Left kidney (tissue), 2 donors: ENCODE data around the gene SIK3. TPM values are rescaled to one million over a fixed set of nuclear protein-coding genes. Genes with fewer than 3 reads are reported as not detected.

Experiments
- DNase-seq: peaks from one replicate; pipeline ENCODE4 v3.0.0-alpha.2; 2013
- polyA plus RNA-seq: library from polyadenylated mRNA; unstranded; fragments of 120-200 nt; gene quantifications from one replicate; pipeline ENCODE4 v1.2.1, GENCODE V29; 2013; ENCODE audit not compliant: insufficient read length

The SIK3 gene
- polyA plus RNA-seq, 1 donor = 47.6 TPM

DNA sequence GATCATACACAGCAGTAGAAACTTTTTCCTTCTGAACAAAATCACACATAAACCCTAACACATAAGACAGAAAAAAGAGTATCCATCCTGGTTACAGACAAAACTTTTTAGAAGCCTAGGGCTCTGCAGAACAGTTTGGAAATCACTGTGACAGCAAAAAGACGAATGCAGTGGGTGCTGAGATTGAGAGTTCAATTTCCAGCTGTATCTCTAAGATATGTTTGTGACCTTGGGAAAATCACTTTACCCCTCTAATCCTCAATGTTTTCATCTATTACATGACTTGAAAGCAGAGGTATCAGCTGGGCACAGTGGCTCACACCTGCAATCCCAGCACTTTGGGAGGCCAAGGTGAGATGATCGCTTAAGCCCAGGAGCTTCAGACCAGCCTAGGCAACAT is 128.5 kb downstream of the SIK3 start:
- no peak for DNase-seq

DNA sequence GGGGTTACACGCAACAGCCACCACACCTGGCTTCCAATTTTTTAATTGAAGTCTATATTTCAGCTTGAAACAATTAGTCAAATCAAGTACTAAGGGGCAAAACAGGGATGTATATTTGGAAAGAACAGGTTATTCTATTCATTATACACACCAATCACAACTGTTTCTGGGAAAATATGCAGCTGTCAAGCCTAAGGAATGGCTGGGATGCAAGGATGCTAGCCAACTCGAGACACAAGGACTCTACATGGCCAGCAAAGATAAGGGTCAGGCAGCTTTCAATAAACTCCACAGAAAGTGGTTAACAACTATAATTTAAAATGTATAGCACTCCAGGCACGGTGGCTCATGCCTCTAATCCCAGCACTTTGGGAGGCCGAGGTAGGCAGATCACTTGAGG is 134.0 kb downstream of the SIK3 start:
- DNase-seq = no peak

- DNase-seq = no peak
These were observed 134.4 kb downstream of the SIK3 start for GRCh38 chr11:116963813-116964212.

DNA sequence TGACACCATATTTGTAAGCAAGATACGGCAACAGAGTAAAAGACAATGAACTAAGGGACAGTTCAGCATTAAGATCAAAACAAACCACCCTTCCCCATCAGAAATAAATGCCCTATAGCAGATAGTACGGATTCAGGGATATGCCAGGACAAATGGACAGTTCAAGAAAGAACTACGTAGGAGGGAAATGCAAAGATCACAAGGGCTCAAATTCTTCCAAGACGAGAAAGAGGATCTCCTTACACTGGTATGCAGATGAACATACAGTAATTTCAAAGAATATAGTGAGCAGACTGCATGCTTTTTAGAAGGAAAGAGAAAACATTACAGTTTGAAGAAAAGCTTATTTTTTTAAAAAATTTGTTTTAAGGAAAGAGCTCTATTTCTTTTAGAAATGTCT is 136.1 kb downstream of the SIK3 start:
- DNase-seq = no peak

- no peak for DNase-seq
These were observed 137.3 kb downstream of the SIK3 start for GRCh38 chr11:116960930-116961329.

DNA sequence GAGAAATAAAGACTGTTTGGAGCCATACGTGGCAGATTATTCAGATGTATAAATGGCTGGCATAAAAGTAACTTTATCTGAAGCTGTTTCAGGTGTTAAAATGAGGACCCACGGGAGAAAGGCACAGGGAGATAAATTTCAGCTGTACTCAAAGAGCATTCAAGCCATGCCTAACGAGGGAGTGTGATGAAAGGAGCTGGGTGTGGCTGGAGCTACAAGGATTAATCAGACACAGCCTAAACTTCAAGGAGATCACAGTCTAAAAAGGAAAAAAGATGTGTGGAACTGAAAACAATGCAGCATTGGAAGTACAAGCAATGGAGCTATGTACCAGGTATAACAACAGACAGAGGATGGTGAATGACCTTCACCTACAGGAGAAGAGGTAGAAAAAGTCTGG is 140.0 kb downstream of the SIK3 start:
- no peak for DNase-seq

- DNase-seq = no peak
These were observed 142.3 kb downstream of the SIK3 start for GRCh38 chr11:116955949-116956348.

- no peak for DNase-seq
These were observed 142.7 kb downstream of the SIK3 start for GRCh38 chr11:116955548-116955947.

- DNase-seq = no peak
These were observed 144.5 kb downstream of the SIK3 start for GRCh38 chr11:116953530-116954285.

DNA sequence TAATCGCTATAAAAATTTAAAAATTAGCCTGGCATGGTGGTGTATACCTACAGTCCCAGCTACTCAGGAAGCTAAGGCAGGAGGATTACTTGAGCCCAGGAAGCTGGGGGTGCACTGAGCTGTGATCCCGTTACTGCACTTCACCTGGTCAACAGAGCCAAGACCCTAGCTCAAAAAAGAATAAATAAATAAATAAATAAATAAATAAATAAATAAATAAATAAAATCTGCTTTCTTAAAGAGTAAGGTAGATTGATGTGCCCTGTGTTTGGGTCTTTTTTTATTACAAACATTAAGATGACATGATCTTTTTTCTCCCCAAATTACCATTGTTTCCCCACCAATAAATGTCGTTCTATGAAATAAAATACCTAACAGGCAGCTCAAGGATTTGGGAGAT is 146.5 kb downstream of the SIK3 start:
- no peak for DNase-seq

- no peak for DNase-seq
These were observed 148.0 kb downstream of the SIK3 start for GRCh38 chr11:116950210-116950609.

DNA sequence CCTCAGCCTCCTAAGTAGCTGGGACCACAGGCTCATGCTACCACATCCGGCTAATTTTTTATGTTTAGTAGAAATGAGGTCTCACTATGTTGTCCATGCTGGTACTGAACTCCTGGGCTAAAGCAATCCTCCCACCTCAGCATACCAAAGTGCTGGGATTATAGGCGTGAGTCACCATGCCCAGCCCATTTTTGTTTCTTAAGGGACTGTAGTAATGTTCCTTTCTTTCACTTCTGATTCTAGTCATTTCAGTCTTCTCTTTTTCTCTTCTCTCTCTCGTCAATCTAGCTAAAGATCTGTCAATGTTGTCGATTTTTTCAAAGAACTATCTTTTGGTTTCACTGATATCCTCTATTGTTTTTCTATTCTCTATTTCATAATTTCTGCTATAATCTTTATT is 149.8 kb downstream of the SIK3 start:
- no peak for DNase-seq

GRCh38 chr11:116946414-116946813 is 151.8 kb downstream of the SIK3 start:
- DNase-seq = no peak

- DNase-seq = no peak
These were observed 158.7 kb downstream of the SIK3 start for GRCh38 chr11:116939499-116939898.

DNA sequence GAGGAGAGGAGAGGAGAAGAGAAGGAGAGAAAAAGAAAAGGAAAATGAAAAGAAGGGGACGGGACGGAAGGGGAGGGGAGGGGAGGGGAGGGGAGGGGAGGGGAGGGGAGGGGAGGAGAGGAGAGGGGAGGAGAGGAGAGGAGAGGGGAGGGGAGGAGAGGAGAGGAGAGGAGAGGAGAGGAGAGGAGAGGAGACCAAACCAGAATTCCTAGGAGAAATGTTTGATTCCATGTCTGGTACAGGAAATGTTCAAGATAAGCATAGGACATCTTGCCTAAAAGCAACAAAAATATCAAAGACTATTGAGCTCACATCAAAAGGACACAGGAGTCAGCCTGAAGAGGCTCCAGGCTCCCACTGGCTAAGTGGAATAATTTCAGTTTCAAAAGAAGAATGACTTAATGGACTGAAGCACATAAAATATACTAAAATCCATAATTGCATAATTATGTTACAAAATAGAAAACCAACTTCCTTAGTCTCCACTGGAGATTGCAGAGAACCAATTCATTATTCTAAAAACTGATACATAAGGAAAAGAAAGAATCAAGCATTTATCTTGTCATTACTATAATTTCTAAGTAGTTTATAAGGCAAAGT is 159.7 kb downstream of the SIK3 start:
- no peak for DNase-seq

- DNase-seq = no peak
These were observed 161.3 kb downstream of the SIK3 start for GRCh38 chr11:116936754-116937446.

- no peak for DNase-seq
These were observed 162.7 kb downstream of the SIK3 start for GRCh38 chr11:116935514-116935913.

DNA sequence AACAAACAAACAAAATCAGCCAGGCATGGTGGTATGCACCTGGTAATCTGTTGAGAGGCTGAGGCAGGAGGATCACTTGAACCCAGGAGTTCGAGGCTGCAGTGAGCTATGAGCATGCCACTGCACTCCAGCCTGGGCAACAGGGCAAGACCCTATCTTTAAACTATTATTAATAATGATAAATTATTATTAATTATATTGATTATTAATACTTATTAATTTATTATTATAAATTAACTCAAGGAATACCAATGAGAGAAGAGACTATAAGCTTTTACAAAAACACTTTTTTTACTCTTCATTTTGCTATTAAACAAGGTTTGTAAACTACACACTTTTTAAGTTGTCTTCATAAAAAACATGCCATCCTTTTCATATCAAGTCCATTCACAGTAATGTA is 163.1 kb downstream of the SIK3 start:
- no peak for DNase-seq

DNA sequence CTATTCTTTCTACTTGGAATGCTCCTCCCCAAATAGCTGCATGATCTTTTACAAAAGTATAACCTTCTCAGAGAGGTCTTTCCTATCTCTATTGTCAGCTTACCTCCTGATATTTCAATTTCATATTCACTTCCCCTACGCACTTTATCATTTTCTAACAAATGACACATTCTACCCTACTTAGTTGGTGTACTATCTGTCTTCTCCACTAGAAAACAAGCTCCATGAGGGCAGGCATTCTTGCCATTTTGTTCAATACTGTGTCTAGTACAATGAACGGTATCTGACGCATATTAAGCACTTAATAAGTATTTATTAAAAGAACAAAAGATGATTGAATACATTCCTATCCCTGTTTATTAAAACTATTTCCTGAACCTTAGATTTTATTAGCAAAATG is 164.3 kb downstream of the SIK3 start:
- no peak for DNase-seq

- no peak for DNase-seq
These were observed 166.0 kb downstream of the SIK3 start for GRCh38 chr11:116932181-116932580.

GRCh38 chr11:116931206-116931953 is 166.8 kb downstream of the SIK3 start:
- no peak for DNase-seq

DNA sequence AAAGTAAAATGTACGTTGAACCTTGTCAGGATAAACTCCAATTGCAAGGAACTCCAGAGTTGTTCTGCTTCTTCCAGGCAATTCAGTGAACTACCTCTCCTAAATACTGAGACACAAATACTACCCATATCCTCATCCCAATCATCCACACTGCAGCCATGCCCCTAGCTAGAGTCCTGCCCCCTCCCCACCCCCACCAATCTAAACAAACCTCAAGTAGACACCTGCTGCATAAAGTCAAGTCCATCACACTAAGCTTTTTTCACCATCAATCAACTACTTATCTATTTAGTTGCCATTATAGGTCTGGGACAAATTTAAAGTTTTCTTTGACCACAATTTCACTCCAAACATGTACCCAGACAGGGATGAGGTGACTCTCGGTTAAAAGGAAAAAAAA is 167.6 kb downstream of the SIK3 start:
- no peak for DNase-seq

DNA sequence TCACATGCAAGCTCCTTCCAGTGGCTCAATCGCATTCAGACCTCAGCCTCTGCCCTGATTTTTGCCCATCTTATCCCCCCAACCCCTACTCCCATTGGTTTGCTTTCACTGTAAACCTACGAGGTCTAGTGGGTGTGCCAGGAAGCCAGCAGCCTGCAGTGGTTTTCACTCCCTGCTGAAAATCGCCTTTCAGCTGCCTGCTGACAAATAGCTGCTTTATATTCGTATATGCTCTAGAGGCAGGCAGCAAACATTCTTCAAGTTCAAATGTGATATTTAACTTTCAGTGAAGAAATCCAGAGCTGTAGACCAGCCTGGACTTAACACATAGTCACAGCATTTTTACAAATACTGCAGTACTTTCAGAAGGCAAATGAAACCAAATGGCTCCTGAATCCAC is 168.1 kb downstream of the SIK3 start:
- DNase-seq = no peak
